ENCODE results near the gene F5.

F5 gene

DNA sequence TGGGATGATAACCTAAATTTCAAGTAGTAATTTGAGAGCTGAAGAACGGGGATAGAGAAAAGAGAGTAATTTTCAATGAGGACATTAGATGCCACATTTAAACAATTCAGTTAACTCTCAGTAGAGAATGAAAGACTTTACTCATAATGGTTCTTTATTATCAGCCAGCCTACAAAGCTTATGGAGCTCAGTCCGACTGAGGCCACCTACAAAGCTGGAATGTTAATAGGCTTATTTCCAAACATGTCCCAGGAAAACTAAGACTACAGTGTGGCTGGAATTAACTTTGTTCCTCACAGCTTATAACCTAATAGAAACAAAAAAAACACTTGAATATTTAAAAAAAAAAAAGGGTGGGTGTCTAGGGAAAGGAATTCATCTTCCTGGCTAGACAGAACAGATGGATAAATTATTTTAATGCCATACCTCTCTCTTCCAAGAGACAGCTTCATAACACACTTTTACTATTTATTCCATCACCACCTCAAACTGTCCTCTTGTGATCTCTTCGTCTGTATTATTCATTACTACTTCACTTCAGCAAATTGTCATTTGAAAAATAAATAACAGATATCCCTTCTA is 110.4 kb downstream of the F5 start:
- DNase-seq (no peak), ATAC-seq (no peak)
- Mint-ChIP-seq H3K27me3 (no peaks in the 10 kb centered on the region), H3K4me1 (peaks cover 5% of the 10 kb centered on the region), H3K27ac (no peak overlapping the region), H3K4me3 (no peak overlapping the region), H3K36me3 (ENCODE audit: low read depth) (peaks cover 8% of the 10 kb centered on the region), H3K9me3 (no peaks in the 10 kb centered on the region)

DNA sequence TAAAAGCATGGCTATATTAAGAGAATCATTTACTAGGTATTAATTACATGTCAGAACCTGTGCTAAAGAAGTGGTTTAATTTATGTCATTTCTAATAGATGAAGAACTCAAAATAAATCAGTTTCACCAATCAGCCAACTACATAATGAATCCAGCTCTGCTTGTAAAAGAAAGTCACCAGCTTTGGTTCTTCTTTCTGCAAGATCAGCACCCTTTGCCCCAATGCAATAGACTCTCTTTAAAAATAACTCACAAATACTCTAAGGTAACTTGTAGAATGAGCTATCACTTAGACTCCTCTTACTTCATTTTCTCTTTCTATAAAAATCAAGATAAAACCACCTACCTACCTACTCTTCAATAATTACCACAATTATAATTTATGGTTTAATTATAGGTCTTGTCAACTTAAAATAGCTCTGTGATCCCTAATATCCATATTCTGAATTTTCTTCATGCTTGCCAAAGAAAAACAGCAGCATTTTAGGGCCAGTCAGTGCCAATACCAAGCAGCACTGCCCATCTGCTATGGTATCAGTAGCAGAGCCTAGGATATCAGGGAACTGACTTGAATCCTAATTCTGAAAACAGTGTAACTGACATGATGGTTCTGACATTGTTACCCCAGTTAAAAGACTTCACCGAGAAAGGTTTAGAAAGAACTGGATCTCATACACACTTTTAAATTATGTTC is 111.8 kb downstream of the F5 start:
- H3K27me3 Mint-ChIP-seq, result no peaks in the 10 kb centered on the region
- H3K9me3 Mint-ChIP-seq, result no peaks in the 10 kb centered on the region
- peaks cover 8% of the 10 kb centered on the region for H3K36me3 Mint-ChIP-seq (ENCODE audit: low read depth)
- no peak overlapping the region for H3K27ac Mint-ChIP-seq
- H3K4me3 Mint-ChIP-seq, result no peak overlapping the region
- no peak for DNase-seq
- peaks cover 2% of the 10 kb centered on the region for H3K4me1 Mint-ChIP-seq
- ATAC-seq, result no peak

DNA sequence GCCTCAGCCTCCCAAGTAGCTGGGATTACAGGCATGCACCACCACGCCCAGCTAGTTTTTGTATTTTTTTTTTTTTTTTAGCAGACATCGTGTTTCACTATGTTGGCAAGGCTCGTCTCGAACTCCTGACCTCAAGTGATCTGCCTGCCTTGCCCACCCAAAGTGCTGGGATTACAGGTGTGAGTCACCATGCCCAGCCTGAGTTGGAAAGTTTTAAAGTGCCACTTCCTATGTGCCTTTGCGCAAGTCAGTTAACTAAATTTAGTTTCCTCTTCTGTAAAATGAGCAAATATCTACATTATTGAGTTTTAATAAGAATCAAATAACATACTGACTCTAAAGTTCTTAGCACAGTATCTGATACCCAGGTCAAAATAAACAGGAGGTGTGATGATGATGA is 112.9 kb downstream of the F5 start:
- Mint-ChIP-seq H3K4me3 (no peak overlapping the region), H3K9me3 (no peaks in the 10 kb centered on the region), H3K4me1 (peaks cover 2% of the 10 kb centered on the region), H3K36me3 (ENCODE audit: low read depth) (peaks cover 8% of the 10 kb centered on the region), H3K27ac (no peak overlapping the region), H3K27me3 (no peaks in the 10 kb centered on the region)
- DNase-seq (no peak), ATAC-seq (no peak)

DNA sequence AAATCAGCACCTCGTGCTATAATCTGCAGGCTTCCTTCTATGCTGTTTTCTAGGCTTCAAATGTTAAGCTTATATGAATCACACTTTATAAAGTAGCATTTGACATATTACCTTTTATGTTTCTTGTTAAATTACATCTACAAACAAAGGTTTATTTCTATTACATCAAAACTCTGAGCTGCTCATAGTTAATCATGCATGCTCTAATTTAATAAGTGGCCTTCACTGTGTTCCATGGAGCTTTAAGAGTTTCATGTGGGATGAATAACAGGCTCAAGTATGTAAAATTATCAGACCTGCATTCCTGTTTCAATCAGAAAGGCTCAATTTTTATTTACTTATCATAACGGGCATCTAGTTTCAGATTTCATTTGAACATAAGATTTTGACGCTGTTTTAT is 113.5 kb downstream of the F5 start:
- no peak overlapping the region for H3K4me3 Mint-ChIP-seq
- ATAC-seq (no peak), DNase-seq (no peak)
- peaks cover 2% of the 10 kb centered on the region for H3K4me1 Mint-ChIP-seq
- H3K36me3 Mint-ChIP-seq (ENCODE audit: low read depth), result peaks cover 8% of the 10 kb centered on the region
- no peaks in the 10 kb centered on the region for H3K27me3 Mint-ChIP-seq
- no peaks in the 10 kb centered on the region for H3K9me3 Mint-ChIP-seq
- H3K27ac Mint-ChIP-seq, result no peak overlapping the region

DNA sequence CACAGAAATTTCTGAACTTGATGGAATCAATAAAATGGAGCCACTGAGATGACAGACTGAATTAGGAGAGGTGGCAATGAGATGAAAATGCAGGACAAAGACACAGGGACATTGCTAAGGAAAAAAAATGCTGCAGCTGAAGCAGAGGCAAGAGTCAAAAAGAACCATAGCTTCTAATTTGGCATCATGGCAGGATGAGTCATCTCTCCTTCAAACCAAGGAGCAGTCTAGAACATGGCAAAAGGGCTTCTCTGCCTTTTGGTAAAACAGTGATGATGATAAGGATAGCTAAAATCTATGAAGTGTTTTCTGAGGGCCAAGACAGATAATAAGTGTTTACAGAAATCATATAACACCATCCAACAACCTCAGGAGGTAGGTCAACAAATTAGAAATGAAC is 117.3 kb downstream of the F5 start:
- H3K4me3 Mint-ChIP-seq, result no peak overlapping the region
- ATAC-seq (no peak), DNase-seq (no peak)
- H3K4me1 Mint-ChIP-seq, result peaks cover 2% of the 10 kb centered on the region
- no peak overlapping the region for H3K27ac Mint-ChIP-seq
- no peaks in the 10 kb centered on the region for H3K9me3 Mint-ChIP-seq
- H3K36me3 Mint-ChIP-seq (ENCODE audit: low read depth), result peaks cover 4% of the 10 kb centered on the region
- H3K27me3 Mint-ChIP-seq, result no peaks in the 10 kb centered on the region

DNA sequence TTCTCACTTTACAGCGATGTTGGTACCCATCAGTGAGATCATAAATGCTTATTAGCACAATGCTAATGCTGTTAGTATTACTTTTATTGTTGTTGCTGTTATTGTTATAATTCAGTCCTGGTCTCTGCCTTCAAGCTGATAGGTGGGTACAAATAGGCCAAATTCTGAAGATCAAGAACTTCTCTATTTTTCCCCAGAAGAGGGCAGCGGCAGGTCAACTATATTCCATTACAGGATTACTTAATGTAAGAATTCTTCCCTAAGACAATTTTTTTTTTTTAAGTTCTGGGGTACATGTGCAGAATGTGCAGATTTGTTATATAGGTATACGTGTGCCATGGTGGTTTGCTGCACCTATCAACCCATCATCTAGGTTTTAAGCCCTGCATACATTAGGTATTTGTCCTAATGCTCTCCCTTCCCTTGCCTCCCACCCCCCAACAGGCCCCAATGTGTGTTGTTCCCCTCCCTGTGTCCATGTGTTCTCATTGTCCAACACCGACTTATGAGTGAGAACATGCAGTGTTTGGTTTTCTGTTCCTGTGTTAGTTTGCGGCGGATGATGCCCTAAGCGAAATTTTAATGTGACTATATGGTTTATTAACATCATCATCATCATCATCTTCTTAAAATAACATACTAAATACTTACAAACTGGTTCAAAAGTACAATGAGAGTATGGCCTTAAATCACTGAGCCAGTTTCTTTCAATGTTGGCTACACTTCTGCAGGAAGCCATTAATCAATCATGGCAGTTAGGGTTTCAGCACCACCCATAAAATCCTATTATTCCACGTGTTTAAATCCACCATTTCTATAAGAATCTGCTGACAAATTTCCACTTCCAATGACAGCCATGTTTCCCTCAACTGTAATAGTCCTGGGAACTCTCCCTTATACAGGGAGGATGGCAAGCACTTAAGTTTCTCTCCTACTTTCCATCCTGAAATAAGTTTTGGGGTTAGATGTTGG is 119.7 kb downstream of the F5 start:
- Mint-ChIP-seq H3K27ac (no peak overlapping the region), H3K9me3 (no peaks in the 10 kb centered on the region), H3K36me3 (ENCODE audit: low read depth) (peaks cover 1% of the 10 kb centered on the region), H3K4me3 (no peak overlapping the region), H3K4me1 (peaks cover 2% of the 10 kb centered on the region), H3K27me3 (no peaks in the 10 kb centered on the region)
- ATAC-seq (no peak), DNase-seq (no peak)

DNA sequence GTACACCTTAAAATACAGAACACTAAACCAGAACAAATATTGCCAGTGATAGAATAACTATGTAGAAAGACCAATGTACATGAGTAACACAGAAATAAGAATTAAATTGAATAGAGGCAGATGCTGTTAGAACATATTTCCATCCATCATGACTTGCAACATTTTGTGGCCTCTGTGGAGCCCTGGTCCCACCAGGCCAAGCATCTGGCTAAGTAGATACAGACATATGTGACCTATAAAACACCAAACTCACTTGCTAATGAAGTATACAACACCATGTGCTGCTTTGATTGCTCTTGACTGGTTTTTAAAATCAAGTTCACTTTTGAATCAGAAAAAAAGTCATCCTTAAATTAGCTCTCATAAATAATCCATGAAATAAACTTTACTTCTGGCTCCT is 121.0 kb downstream of the F5 start:
- ATAC-seq (no peak), DNase-seq (no peak)
- no peaks in the 10 kb centered on the region for H3K9me3 Mint-ChIP-seq
- H3K27ac Mint-ChIP-seq, result no peak overlapping the region
- H3K4me1 Mint-ChIP-seq, result peaks cover 8% of the 10 kb centered on the region
- H3K36me3 Mint-ChIP-seq (ENCODE audit: low read depth), result peaks cover 4% of the 10 kb centered on the region
- peaks cover 6% of the 10 kb centered on the region for H3K27me3 Mint-ChIP-seq
- no peak overlapping the region for H3K4me3 Mint-ChIP-seq

Data from activated naive CD8-positive, alpha-beta T cell treated with anti-CD3 and anti-CD28 coated beads, Interleukin-2, amount 50 U/mL, for 24 hours (primary cell).